Measurements from ENCODE around the gene ASPSCR1. TPM values are rescaled to one million over a fixed set of nuclear protein-coding genes. Genes with fewer than 3 reads are reported as not detected.

The ASPSCR1 gene
- total and polyA plus RNA-seq, 2 of the 13 experiments (the other 11 are each of a cell fraction or from before 2014, with no cell fraction given) = 274 to 314 TPM

DNA sequence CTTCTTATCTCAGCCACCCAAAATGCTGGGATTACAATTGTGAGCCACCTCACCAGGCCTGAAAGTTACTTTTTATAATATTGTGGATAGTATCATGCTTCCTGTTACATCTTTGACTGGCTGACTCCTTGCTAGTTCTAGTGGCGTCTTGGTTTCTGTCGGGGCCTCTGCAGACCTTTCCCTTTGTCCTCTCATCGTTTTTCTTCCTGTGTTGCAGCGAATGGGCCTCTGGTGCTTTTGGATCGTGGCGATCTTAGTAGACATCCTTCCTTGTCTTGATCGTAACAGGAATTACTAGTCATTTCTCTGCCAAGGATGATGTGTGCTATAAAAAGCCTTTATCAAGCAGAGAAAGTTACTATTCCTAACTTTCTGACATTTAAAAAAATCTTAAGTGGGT is 20.8 kb downstream of the ASPSCR1 start:
- H3K4me3 ChIP-seq (replicated peaks in 1 of 3; ENCODE audit: insufficient read depth in 1 of 3, low read depth in 2 of 3, low read length in 3 of 3) = peak overlapping the region in 2 of 3 experiments; percentile 7 to 46; a peak in 1 of 6 replicates
- no peak for DNase-seq (ENCODE audit: low spot score)
- TF ChIP-seq RELA (CRISPR knock-in tag; IDR thresholded peaks at IDR 0.05) (no peak), PRPF4 (IDR thresholded peaks at IDR 0.05; ENCODE audit: low read depth, low read length, poor library complexity, severe bottlenecking) (peak; percentile 96), SAP130 (CRISPR knock-in tag; IDR thresholded peaks at IDR 0.05; ENCODE audit: low read depth) (0 out of 2 replicates have a peak, but pooled peaks have one; percentile 14), TSC22D2 (CRISPR knock-in tag; IDR thresholded peaks at IDR 0.05; ENCODE audit: borderline replicate concordance) (0 out of 2 replicates have a peak, but pooled peaks have one; percentile 24), ZBTB38 (CRISPR knock-in tag; IDR thresholded peaks at IDR 0.05) (peak; percentile 34; the same call in 1 of the 2 replicates)
- peaks cover 75% of the 10 kb centered on the region for H3K79me2 ChIP-seq (ENCODE audit: insufficient read depth, low read length)
- H3K4me1 ChIP-seq (ENCODE audit: insufficient read depth, low read length) = peaks cover 99% of the 10 kb centered on the region
- no peaks in the 10 kb centered on the region for H3K9me3 ChIP-seq (ENCODE audit: low read length)
- ChIA-PET CTCF (ENCODE audit: low intra/inter-chr PET ratio, low total read pairs) (interaction anchor here (5.6 kb wide), 1 partner anchor 38 kb away, joined by 73 read pairs; the partner anchor contains the start of gene NOTUM), POLR2A (interaction anchor here (3.2 to 16.1 kb wide), 7 partner anchors 19 to 44 kb away, joined by 11 to 470 read pairs (median 356); partner anchors contain the start of genes ASPSCR1, CENPX, LRRC45 and NOTUM)
- H4K20me1 ChIP-seq (ENCODE audit: insufficient read depth, low read length) = no peaks in the 10 kb centered on the region
- H3K4me2 ChIP-seq (ENCODE audit: low read depth, low read length) = peak overlapping the region; percentile 70
- no peak for FAIRE-seq
- no peaks in the 10 kb centered on the region for H3K36me3 ChIP-seq (replicated peaks in 1 of 2; ENCODE audit: control insufficient read depth in 1 of 2, insufficient read depth in 2 of 2, low read length in 2 of 2)
- no peak for ATAC-seq
- 82% methylated on average over 7 of the region's 7 CpGs for WGBS (ENCODE audit: low lambda C conversion rate)
- H2AFZ ChIP-seq (ENCODE audit: low read length) = no peak overlapping the region
- intact Hi-C loops (cut with micrococcal nuclease; ENCODE audit: unreplicated experiment) = no loop called here
- no peaks in the 10 kb centered on the region for H3K27me3 ChIP-seq (ENCODE audit: control insufficient read depth in 1 of 2, insufficient read depth in 2 of 2, low read length in 2 of 2)
- H3K9ac ChIP-seq (ENCODE audit: insufficient read depth, low read depth, low read length) = peak overlapping the region; percentile 80
- in situ Hi-C loops (cut with HindIII; ENCODE audit: extremely low pct_ligation_motif_present, low pct_unique_long_range_greater_than_20kb) = loop anchor here (5.0 kb wide), 1 partner anchor 41 kb away; no protein-coding TSS in a partner anchor
- BruUV-seq (replicated peaks) = no TSS peak
- peak overlapping the region; percentile 95 for H3K27ac ChIP-seq (ENCODE audit: extremely low read length, insufficient read depth, low read length)

GRCh38 chr17:81998691-81999438 is 21.4 kb downstream of the ASPSCR1 start:
- ATAC-seq = no peak
- ChIA-PET POLR2A (interaction anchor here (3.2 to 16.1 kb wide), 5 partner anchors 19 to 45 kb away, joined by 11 to 470 read pairs (median 72); partner anchors contain the start of genes ASPSCR1, CENPX, LRRC45 and NOTUM), CTCF (ENCODE audit: low intra/inter-chr PET ratio, low total read pairs) (interaction anchor here (0.9 to 5.6 kb wide), 3 partner anchors 22 to 39 kb away, joined by 5 to 73 read pairs (median 25); partner anchors contain the start of gene NOTUM)
- peaks cover 74% of the 10 kb centered on the region for H3K79me2 ChIP-seq (ENCODE audit: insufficient read depth, low read length)
- H3K4me1 ChIP-seq (ENCODE audit: insufficient read depth, low read length) = peaks cover 99% of the 10 kb centered on the region
- no peak overlapping the region for H2AFZ ChIP-seq (ENCODE audit: low read length)
- peak overlapping the region; percentile 80 for H3K9ac ChIP-seq (ENCODE audit: insufficient read depth, low read depth, low read length)
- no peaks in the 10 kb centered on the region for H3K27me3 ChIP-seq (ENCODE audit: control insufficient read depth in 1 of 2, insufficient read depth in 2 of 2, low read length in 2 of 2)
- DNase-seq (ENCODE audit: low spot score) = no peak
- H3K9me3 ChIP-seq (ENCODE audit: low read length) = no peaks in the 10 kb centered on the region
- WGBS (ENCODE audit: low lambda C conversion rate) = 64% methylated on average over 12 of the region's 14 CpGs
- TSS peak; percentile 13 for BruUV-seq (replicated peaks)
- H3K27ac ChIP-seq (ENCODE audit: extremely low read length, insufficient read depth, low read length) = peak overlapping the region; percentile 95
- intact Hi-C loops (cut with micrococcal nuclease; ENCODE audit: unreplicated experiment) (no loop called here), in situ Hi-C loops (cut with HindIII; ENCODE audit: extremely low pct_ligation_motif_present, low pct_unique_long_range_greater_than_20kb) (loop anchor here (5.0 kb wide), 1 partner anchor 42 kb away; no protein-coding TSS in a partner anchor)
- no peaks in the 10 kb centered on the region for H4K20me1 ChIP-seq (ENCODE audit: insufficient read depth, low read length)
- H3K4me3 ChIP-seq (replicated peaks in 1 of 3; ENCODE audit: insufficient read depth in 1 of 3, low read depth in 2 of 3, low read length in 3 of 3) = peak overlapping the region in 2 of 3 experiments; percentile 26 to 46; a peak in 4 of 6 replicates
- FAIRE-seq = no peak
- peak overlapping the region; percentile 70 for H3K4me2 ChIP-seq (ENCODE audit: low read depth, low read length)
- H3K36me3 ChIP-seq (replicated peaks in 1 of 2; ENCODE audit: control insufficient read depth in 1 of 2, insufficient read depth in 2 of 2, low read length in 2 of 2) = no peaks in the 10 kb centered on the region
- TF ChIP-seq ZNF773 (CRISPR knock-in tag; IDR thresholded peaks at IDR 0.05; ENCODE audit: borderline replicate concordance) = no peak
- TF ChIP-seq, protein P1, sequence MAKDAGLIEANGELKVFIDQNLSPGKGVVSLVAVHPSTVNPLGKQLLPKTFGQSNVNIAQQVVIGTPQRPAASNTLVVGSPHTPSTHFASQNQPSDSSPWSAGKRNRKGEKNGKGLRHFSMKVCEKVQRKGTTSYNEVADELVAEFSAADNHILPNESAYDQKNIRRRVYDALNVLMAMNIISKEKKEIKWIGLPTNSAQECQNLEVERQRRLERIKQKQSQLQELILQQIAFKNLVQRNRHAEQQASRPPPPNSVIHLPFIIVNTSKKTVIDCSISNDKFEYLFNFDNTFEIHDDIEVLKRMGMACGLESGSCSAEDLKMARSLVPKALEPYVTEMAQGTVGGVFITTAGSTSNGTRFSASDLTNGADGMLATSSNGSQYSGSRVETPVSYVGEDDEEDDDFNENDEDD (CRISPR knock-in tag; IDR thresholded peaks at IDR 0.05; ENCODE audit: borderline replicate concordance) = no peak
- TF ChIP-seq SAFB2 (CRISPR knock-in tag; IDR thresholded peaks at IDR 0.05; ENCODE audit: borderline replicate concordance, low read depth) = no peak
- TF ChIP-seq HNRNPLL (IDR thresholded peaks at IDR 0.05; ENCODE audit: low read depth, low read length, poor library complexity, severe bottlenecking) = peak; percentile 39
- no peak for TF ChIP-seq TGIF2 (CRISPR knock-in tag; IDR thresholded peaks at IDR 0.05)
- TF ChIP-seq ATF4 (CRISPR knock-in tag; IDR thresholded peaks at IDR 0.05) = no peak
- TF ChIP-seq TAF1 (CRISPR knock-in tag; IDR thresholded peaks at IDR 0.05) = peak; percentile 26; the same call in 1 of the 2 replicates
